ENCODE results near the gene CHD5.

GRCh38 chr1:6199298-6200187 is 19.4 kb upstream of the CHD5 start, which contains the start of gene RPL22:
- TF ChIP-seq CTCF (IDR thresholded peaks at IDR 0.05) (peak in 1 of 7 experiments; percentile 28), POLR2A (IDR thresholded peaks at IDR 0.05) (peak; percentile 69 to 86 (median 81))
